Esophagus squamous epithelium (tissue), 4 donors: ENCODE results near the gene NFATC3.

ENCODE experiments used
- CTCF ChIP-seq, 6 experiments: fragments of 450-650 bp in 4 of 6; fragments of 200-600 bp in 2 of 6; sonication (generic) in 2 of 6; IDR thresholded peaks; one replicate each; pipeline ENCODE4 v1.5.1; 2016 to 2019; ENCODE audit warnings: antibody characterized with exemption in 6 of 6, mild to moderate bottlenecking in 4 of 6, moderate library complexity in 4 of 6
- POLR2A ChIP-seq, 4 donors: fragments of 450-650 bp; IDR thresholded peaks; one replicate each; pipeline ENCODE4 v1.6.1; 2017; ENCODE audit warnings: antibody characterized with exemption in 4 of 4, mild to moderate bottlenecking in 4 of 4, moderate library complexity in 3 of 4

DNA sequence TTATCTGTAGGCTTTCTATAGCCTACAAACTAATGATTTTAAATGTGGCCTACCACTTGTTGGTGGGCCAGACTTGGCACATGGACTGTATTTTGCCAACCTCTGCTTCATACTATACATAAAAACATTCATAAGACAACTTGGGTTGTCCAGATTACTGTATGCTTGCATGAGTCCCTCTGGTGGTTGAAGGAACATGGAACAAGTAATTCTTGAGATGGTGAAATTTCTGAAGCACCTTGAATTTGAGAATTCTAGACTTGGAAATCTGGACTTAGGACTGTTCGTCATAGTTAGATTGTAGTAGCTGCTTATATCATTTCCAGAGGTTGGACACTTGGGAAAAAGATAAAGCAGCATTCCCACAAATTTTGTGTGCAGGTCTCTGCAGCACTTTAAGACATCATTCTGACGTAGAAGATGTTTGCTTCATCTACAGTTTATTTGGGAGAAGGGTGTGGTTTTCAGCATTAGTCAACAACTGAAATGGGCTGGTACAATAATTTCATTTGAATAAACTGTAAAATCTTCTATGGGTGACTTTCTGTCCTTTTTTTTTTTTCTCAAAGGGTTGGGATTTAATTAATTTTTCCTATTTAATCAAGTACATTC lies 31.2 kb downstream of the NFATC3 start:
- TF ChIP-seq POLR2A (IDR thresholded peaks at IDR 0.05) (no peak), CTCF (IDR thresholded peaks at IDR 0.05) (peak; percentile 17 to 55 (median 32))
